A549 (cell line): ENCODE data around the gene SORCS1. TPM values are rescaled to one million over a fixed set of nuclear protein-coding genes. Genes with fewer than 3 reads are reported as not detected.

Experiments
- ATAC-seq, 2 experiments: fragments of 200-7000 bp in 1 of 2; fragments of >200 bp in 1 of 2; cut with Nextera tagmentation in 1 of 2; cut with Tn5 transposase in 1 of 2; 3 replicates each; pipeline versions ENCODE4 v1.8.0 to v1.9.1; 2018 to 2020; ENCODE audit warnings: mild to moderate bottlenecking in 1 of 2, moderate library complexity in 1 of 2
- CTCF ChIA-PET: fragments of 300-600 bp; sonication (Branson Sonifier 250); formaldehyde crosslinking; extraction: SDS; loops from one replicate; lab custom pipeline; 2021; ENCODE audit warnings: antibody characterized with exemption, inconsistent platforms; lab: Yijun Ruan, JAX
- POLR2A ChIA-PET: fragments of 350-600 bp; formaldehyde crosslinking; extraction: SDS; loops from one replicate; lab custom pipeline; 2021; ENCODE audit warnings: antibody characterized with exemption, inconsistent platforms; lab: Yijun Ruan, JAX
- DNase-seq, 2 experiments: peaks; one replicate each; pipeline versions ENCODE4 v3.0.0 to v3.0.0-alpha.2; 2011 to 2016; ENCODE audit warnings: low read depth in 1 of 2, low spot score in 1 of 2
- FAIRE-seq: peaks from 2 replicates; lab custom pipeline; 2011; peaks lifted over from hg19 to GRCh38; lab: Jason Lieb, UNC
- H3K27ac ChIP-seq, 2 experiments: fragments of >200 bp; sonication (Bioruptor Twin); formaldehyde crosslinking; 3 replicates each; pipeline ENCODE4 v1.5.1; 2016 to 2017
- H3K4me1 ChIP-seq: fragments of >200 bp; sonication (Bioruptor Twin); formaldehyde crosslinking; 3 replicates; pipeline ENCODE4 v1.6.1; 2016
- H3K4me2 ChIP-seq: fragments of >200 bp; sonication (Bioruptor Twin); formaldehyde crosslinking; 3 replicates; pipeline ENCODE4 v1.6.1; 2016
- H3K4me3 ChIP-seq: fragments of >200 bp; sonication (Bioruptor Twin); formaldehyde crosslinking; 3 replicates; pipeline ENCODE4 v1.5.1; 2016
- H3K9me3 ChIP-seq: fragments of >200 bp; sonication (Bioruptor Twin); formaldehyde crosslinking; 3 replicates; pipeline ENCODE4 v1.6.1; 2016
- BHLHE40 ChIP-seq: IDR thresholded peaks from 2 replicates; pipeline ENCODE4 v1.6.1; 2012; ENCODE audit warnings: low read depth, low read length, inconsistent platforms
- CBX8 ChIP-seq: fragments of 200-600 bp; sonication (generic); IDR thresholded peaks from 2 replicates; pipeline ENCODE4 v1.6.1; 2016
- CHD4 ChIP-seq: fragments of 200-600 bp; sonication (generic); IDR thresholded peaks from 2 replicates; pipeline ENCODE4 v1.6.1; 2016; ENCODE audit warnings: antibody characterized with exemption, mild to moderate bottlenecking, borderline replicate concordance
- EP300 ChIP-seq, 2 experiments: fragments of >200 bp; sonication (Bioruptor Twin); formaldehyde crosslinking; IDR thresholded peaks; 2 replicates in 1 of 2; 3 replicates in 1 of 2; pipeline ENCODE4 v1.6.1; 2016 to 2017
- GATA3 ChIP-seq: IDR thresholded peaks from 2 replicates; pipeline ENCODE4 v1.6.1; 2012; ENCODE audit warnings: borderline replicate concordance
- HDAC2 ChIP-seq: fragments of 200-600 bp; sonication (generic); IDR thresholded peaks from 2 replicates; pipeline ENCODE4 v1.6.1; 2016
- HEYL ChIP-seq: fragments of 250-450 bp; sonication (Bioruptor Pico); IDR thresholded peaks from 2 replicates; pipeline ENCODE4 v1.8.0; 2021; ENCODE audit warnings: mild to moderate bottlenecking, moderate library complexity
- HOXB13 ChIP-seq: fragments of 250-450 bp; sonication (Bioruptor Pico); IDR thresholded peaks from 2 replicates; pipeline ENCODE4 v1.5.0; 2020; ENCODE audit warnings: low read depth, mild to moderate bottlenecking, moderate library complexity
- HOXB5 ChIP-seq: fragments of 250-450 bp; sonication (Bioruptor Pico); IDR thresholded peaks from 2 replicates; pipeline ENCODE4 v1.5.0; 2020; ENCODE audit warnings: mild to moderate bottlenecking, moderate library complexity
- JUN ChIP-seq, 2 experiments: fragments of >200 bp; sonication (Bioruptor Twin); formaldehyde crosslinking; IDR thresholded peaks; 2 replicates in 1 of 2; 3 replicates in 1 of 2; pipeline ENCODE4 v1.6.1; 2016 to 2017
- KDM5A ChIP-seq: fragments of 200-600 bp; sonication (generic); IDR thresholded peaks from 2 replicates; pipeline ENCODE4 v1.6.1; 2016; ENCODE audit warnings: antibody characterized with exemption, mild to moderate bottlenecking
- MAX ChIP-seq: IDR thresholded peaks from 2 replicates; pipeline ENCODE4 v1.6.1; 2012
- MAZ ChIP-seq: fragments of 150-350 bp; IDR thresholded peaks from 2 replicates; pipeline ENCODE4 v1.6.1; 2014; ENCODE audit warnings: antibody characterized with exemption, low read depth, low read length, borderline replicate concordance
- MYC ChIP-seq: IDR thresholded peaks from 2 replicates; pipeline ENCODE4 v1.6.1; 2012; ENCODE audit warnings: mild to moderate bottlenecking, inconsistent platforms, low read length, improper control_type of control experiment, borderline replicate concordance
- NPAS2 ChIP-seq: fragments of 250-450 bp; sonication (Bioruptor Pico); IDR thresholded peaks from 2 replicates; pipeline ENCODE4 v1.8.0; 2022; ENCODE audit warnings: mild to moderate bottlenecking, moderate library complexity, borderline replicate concordance
- POLR2AphosphoS2 ChIP-seq: conservative IDR thresholded peaks from 2 replicates; pipeline ENCODE4 v1.6.1; 2012; ENCODE audit warnings: low read length, improper control_type of control experiment, inconsistent platforms
- RAD21 ChIP-seq, 2 experiments: fragments of >200 bp in 1 of 2; sonication (Bioruptor Twin) in 1 of 2; formaldehyde crosslinking in 1 of 2; IDR thresholded peaks in 1 of 2; conservative IDR thresholded peaks in 1 of 2; 2 replicates in 1 of 2; 3 replicates in 1 of 2; pipeline ENCODE4 v1.6.1; 2012 to 2018; ENCODE audit warnings: inconsistent platforms in 1 of 2
- RARB ChIP-seq: fragments of 250-450 bp; sonication (Bioruptor Pico); IDR thresholded peaks from 2 replicates; pipeline ENCODE4 v1.8.0; 2021; ENCODE audit warnings: mild to moderate bottlenecking, moderate library complexity
- RCOR1 ChIP-seq: fragments of 150-350 bp; IDR thresholded peaks from 2 replicates; pipeline ENCODE4 v1.6.1; 2014; ENCODE audit warnings: antibody characterized with exemption, low read length, low read depth
- RNF2 ChIP-seq: fragments of 200-600 bp; sonication (generic); IDR thresholded peaks from 2 replicates; pipeline ENCODE4 v1.6.1; 2016; ENCODE audit warnings: low read depth, mild to moderate bottlenecking, antibody characterized with exemption, moderate library complexity, borderline replicate concordance
- USF2 ChIP-seq: fragments of 450-650 bp; IDR thresholded peaks from 2 replicates; pipeline ENCODE4 v1.6.1; 2014; ENCODE audit warnings: antibody characterized with exemption
- ZNF302 ChIP-seq: fragments of 250-450 bp; sonication (Bioruptor Pico); IDR thresholded peaks from 2 replicates; pipeline ENCODE4 v1.9.0; 2021; ENCODE audit warnings: inconsistent platforms, mild to moderate bottlenecking, moderate library complexity
- WGBS: methylation state at CpG from one replicate; pipeline ENCODE4 v1.1.6; 2017; ENCODE audit errors: missing lambda C conversion rate; 5-methylcytosine and 5-hydroxymethylcytosine counted together
- polyA plus RNA-seq, 4 experiments: library from polyadenylated mRNA; depleted of rRNA in 3 of 4; stranded (reverse); fragments of >200 nt; fragmentation: RNase III in 1 of 4; extraction: RNeasy Plus Mini Kit Qiagen cat#74134 plus additional on column Dnase treatment in 1 of 4; gene quantifications; 2 replicates in 3 of 4; 3 replicates in 1 of 4; pipeline ENCODE4 v1.2.3, GENCODE V29; 2011 to 2017
- TF ChIP-seq, protein P1 (sequence below): fragments of 150-350 bp; IDR thresholded peaks from 2 replicates; pipeline ENCODE4 v1.6.1; 2014; ENCODE audit warnings: low read depth, mild to moderate bottlenecking, low read length
- TF ChIP-seq, protein P2 (sequence below): fragments of 250-450 bp; sonication (Bioruptor Pico); IDR thresholded peaks from 2 replicates; pipeline ENCODE4 v1.5.0; 2021; ENCODE audit warnings: mild to moderate bottlenecking, moderate library complexity, borderline replicate concordance

SORCS1 gene
- polyA plus RNA-seq, 2 of the 4 experiments (the other 2 are of a cell fraction): not detected

DNA sequence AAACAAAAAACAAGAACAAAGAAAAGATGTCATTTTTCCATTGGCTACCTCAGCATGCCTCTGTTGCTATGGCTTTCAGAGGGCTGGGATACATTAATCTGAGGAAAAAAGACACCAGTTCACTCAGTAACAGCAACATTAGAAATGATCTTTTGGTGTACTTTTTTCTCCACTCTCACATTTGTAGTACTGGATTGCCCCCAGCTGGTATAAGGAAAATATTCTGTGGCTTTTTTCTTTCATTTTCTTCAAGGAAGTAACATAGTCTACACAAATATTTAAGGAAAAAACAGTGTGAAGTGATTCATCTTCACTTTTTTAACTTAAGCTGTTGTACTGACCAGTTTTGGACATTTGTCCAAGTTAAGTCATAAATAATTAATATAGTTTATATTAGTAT, 482.3 kb downstream of the SORCS1 start:
- TF ChIP-seq HOXB13 (no peak), HEYL (CRISPR knock-in tag) (no peak), KDM5A (no peak), RCOR1 (no peak), NPAS2 (CRISPR knock-in tag) (no peak), HOXB5 (CRISPR knock-in tag) (no peak), CBX8 (no peak)
- TF ChIP-seq, protein P1, sequence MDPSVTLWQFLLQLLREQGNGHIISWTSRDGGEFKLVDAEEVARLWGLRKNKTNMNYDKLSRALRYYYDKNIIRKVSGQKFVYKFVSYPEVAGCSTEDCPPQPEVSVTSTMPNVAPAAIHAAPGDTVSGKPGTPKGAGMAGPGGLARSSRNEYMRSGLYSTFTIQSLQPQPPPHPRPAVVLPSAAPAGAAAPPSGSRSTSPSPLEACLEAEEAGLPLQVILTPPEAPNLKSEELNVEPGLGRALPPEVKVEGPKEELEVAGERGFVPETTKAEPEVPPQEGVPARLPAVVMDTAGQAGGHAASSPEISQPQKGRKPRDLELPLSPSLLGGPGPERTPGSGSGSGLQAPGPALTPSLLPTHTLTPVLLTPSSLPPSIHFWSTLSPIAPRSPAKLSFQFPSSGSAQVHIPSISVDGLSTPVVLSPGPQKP: no peak
- TF ChIP-seq, protein P2, sequence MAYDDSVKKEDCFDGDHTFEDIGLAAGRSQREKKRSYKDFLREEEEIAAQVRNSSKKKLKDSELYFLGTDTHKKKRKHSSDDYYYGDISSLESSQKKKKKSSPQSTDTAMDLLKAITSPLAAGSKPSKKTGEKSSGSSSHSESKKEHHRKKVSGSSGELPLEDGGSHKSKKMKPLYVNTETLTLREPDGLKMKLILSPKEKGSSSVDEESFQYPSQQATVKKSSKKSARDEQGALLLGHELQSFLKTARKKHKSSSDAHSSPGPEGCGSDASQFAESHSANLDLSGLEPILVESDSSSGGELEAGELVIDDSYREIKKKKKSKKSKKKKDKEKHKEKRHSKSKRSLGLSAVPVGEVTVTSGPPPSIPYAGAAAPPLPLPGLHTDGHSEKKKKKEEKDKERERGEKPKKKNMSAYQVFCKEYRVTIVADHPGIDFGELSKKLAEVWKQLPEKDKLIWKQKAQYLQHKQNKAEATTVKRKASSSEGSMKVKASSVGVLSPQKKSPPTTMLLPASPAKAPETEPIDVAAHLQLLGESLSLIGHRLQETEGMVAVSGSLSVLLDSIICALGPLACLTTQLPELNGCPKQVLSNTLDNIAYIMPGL (CRISPR knock-in tag): no peak
- no peaks in the 10 kb centered on the region for H3K4me1 ChIP-seq
- ATAC-seq (no peak), FAIRE-seq (no peak), DNase-seq (no peak)
- POLR2A ChIA-PET: no interaction called here
- CTCF ChIA-PET: no interaction called here
- H3K4me2 ChIP-seq: no peak overlapping the region
- no peak overlapping the region for H3K4me3 ChIP-seq
- no peaks in the 10 kb centered on the region for H3K9me3 ChIP-seq
- H3K27ac ChIP-seq: no peak overlapping the region

DNA sequence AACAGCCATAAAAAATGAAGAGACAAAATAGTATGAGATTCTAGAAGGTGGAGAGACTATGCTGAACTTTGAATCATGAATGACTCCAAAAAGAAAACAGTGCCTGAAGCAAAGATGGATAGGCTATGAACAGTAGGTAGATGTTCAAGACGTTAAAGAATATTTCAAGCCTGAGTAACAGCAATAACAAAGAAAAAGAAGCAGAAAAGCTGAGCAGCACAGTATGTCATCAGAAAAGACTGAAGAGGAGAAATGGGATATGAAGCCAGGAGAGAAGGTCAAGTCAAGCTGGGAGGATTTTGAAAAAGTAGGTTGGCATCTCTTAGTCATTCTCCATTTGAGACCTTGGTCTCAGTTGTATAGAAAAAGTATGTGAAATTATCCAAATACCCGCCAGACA, 484.4 kb downstream of the SORCS1 start:
- no peak for TF ChIP-seq HDAC2
- TF ChIP-seq MAX: no peak
- TF ChIP-seq POLR2AphosphoS2: no peak
- no peak for TF ChIP-seq ZNF302
- TF ChIP-seq, protein P2 (CRISPR knock-in tag): no peak
- TF ChIP-seq CHD4: no peak
- TF ChIP-seq RAD21 (conservative IDR thresholded peaks at IDR 0.05 in 1 of 2, IDR thresholded peaks at IDR 0.05 in 1 of 2): no peak
- no peak for TF ChIP-seq RNF2
- TF ChIP-seq USF2: no peak
- TF ChIP-seq BHLHE40: no peak
- no peak for TF ChIP-seq MYC
- no peak for TF ChIP-seq GATA3
- TF ChIP-seq MAZ: no peak
- TF ChIP-seq EP300 (IDR thresholded peaks at IDR 0.05): no peak
- TF ChIP-seq JUN (IDR thresholded peaks at IDR 0.05): no peak
- no peak for TF ChIP-seq RARB
- 3% methylated on average over 2 of the region's 2 CpGs for WGBS
- ATAC-seq: no peak
- no peak for FAIRE-seq
- H3K4me2 ChIP-seq: no peak overlapping the region
- POLR2A ChIA-PET: no interaction called here
- no peak overlapping the region for H3K4me3 ChIP-seq
- H3K9me3 ChIP-seq: no peaks in the 10 kb centered on the region
- CTCF ChIA-PET: interaction anchor here (0.7 kb wide), 1 partner anchor 32 kb away, joined by 3 read pairs; no protein-coding TSS in a partner anchor
- no peak overlapping the region for H3K27ac ChIP-seq
- no peaks in the 10 kb centered on the region for H3K4me1 ChIP-seq
- DNase-seq: no peak
